Gastroesophageal sphincter (tissue), 4 donors: ENCODE data around the gene GNGT1. TPM values are rescaled to one million over a fixed set of nuclear protein-coding genes. Genes with fewer than 3 reads are reported as not detected.
A peak's percentile ranks its signal among the peaks of the same experiment; 100 is the strongest.

ENCODE experiments used
- ATAC-seq: fragments of 150-250 bp; one replicate; pipeline ENCODE4 v1.9.1; 2016; ENCODE audit warnings: mild to moderate bottlenecking, moderate library complexity
- H3K27ac ChIP-seq, 4 donors: fragments of 200-600 bp; sonication (generic) in 3 of 4; 1 replicate in 3 of 4; 2 replicates in 1 of 4; pipeline ENCODE4 v1.5.1; 2016 to 2019
- H3K27me3 ChIP-seq: fragments of 200-600 bp; sonication (generic); one replicate; pipeline ENCODE4 v1.5.1; 2019
- H3K36me3 ChIP-seq, 2 donors: fragments of 200-600 bp; sonication (generic); one replicate each; pipeline ENCODE4 v1.5.1; 2019; ENCODE audit warnings: control low read depth in 1 of 2
- H3K4me1 ChIP-seq, 3 donors: fragments of 200-600 bp; sonication (generic); 1 replicate in 2 of 3; 2 replicates in 1 of 3; pipeline ENCODE4 v1.5.1; 2016 to 2019; ENCODE audit warnings: control low read depth in 2 of 3
- H3K4me3 ChIP-seq, 2 donors: fragments of 200-600 bp; sonication (generic); one replicate each; pipeline ENCODE4 v1.5.1; 2019; ENCODE audit warnings: mild to moderate bottlenecking in 1 of 2, moderate library complexity in 1 of 2
- H3K9me3 ChIP-seq, 3 donors: fragments of 200-600 bp; sonication (generic); one replicate each; pipeline ENCODE4 v1.5.1; 2017 to 2019; ENCODE audit warnings: control low read depth in 2 of 3
- EP300 ChIP-seq: sonication (generic); formaldehyde crosslinking; IDR thresholded peaks from one replicate; pipeline ENCODE4 v1.6.1; 2017; ENCODE audit warnings: antibody characterized with exemption, mild to moderate bottlenecking
- POLR2A ChIP-seq, 2 donors: fragments of 450-650 bp; IDR thresholded peaks; one replicate each; pipeline ENCODE4 v1.6.1; 2017; ENCODE audit warnings: antibody characterized with exemption in 2 of 2, mild to moderate bottlenecking in 2 of 2, moderate library complexity in 1 of 2
- POLR2AphosphoS5 ChIP-seq: sonication (generic); formaldehyde crosslinking; IDR thresholded peaks from one replicate; pipeline ENCODE4 v1.6.1; 2017; ENCODE audit warnings: antibody characterized with exemption
- WGBS, 2 donors: methylation state at CpG; one replicate each; pipeline ENCODE4 v1.1.5; 2018; ENCODE audit warnings: low coverage in 1 of 2; 5-methylcytosine and 5-hydroxymethylcytosine counted together
- total RNA-seq, 4 donors: library from RNA; depleted of rRNA; stranded (reverse); fragments of >200 nt; gene quantifications; one replicate each; pipeline ENCODE4 v1.1.0, GENCODE V29; 2016
- TF ChIP-seq, protein P1 (sequence below), 4 experiments: fragments of 200-600 bp in 2 of 4; fragments of 450-650 bp in 2 of 4; sonication (generic) in 1 of 4; IDR thresholded peaks; one replicate each; pipeline ENCODE4 v1.5.1; 2017 to 2019; ENCODE audit warnings: antibody characterized with exemption in 4 of 4, mild to moderate bottlenecking in 2 of 4, moderate library complexity in 2 of 4

GNGT1 gene
- total RNA-seq, 4 donors from 2014 or later = not detected

DNA sequence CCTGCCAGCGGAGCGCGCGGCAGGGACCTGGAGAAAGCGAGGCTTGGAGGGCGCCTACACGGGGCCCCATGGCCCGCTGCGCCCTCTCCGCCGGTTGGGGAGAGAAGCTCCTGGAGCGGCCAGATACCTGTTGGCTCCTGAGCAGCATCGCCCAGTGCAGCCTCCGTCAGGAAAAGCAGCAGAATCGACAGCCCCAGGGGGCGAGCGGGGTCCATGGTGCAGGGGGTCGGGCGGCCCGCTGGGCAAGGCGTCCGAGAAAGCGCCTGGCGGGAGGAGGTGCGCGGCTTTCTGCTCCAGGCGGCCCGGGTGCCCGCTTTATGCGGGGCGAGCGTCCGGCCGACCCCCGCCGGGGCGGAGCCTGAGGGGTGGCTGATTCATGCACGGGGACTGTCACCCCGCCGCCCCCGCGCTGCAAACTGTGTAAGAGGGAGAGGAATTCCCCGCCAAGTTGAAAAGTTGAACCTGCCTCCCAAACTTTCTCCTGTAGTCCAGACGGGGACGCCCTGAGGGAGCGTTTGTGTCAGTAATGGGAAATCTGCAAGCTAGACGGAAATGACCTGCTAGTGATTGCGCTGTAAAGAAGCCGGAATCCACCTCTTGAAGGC lies 15.8 kb upstream of the GNGT1 start, which contains the start of gene TFPI2:
TSS of gene TFPI2 (minus strand) at position 290 of the 605 bp plus-strand sequence. CDS start at position 215, 75 bp downstream.
- TF ChIP-seq POLR2AphosphoS5 = peak; percentile 55
- TF ChIP-seq POLR2A (IDR thresholded peaks at IDR 0.05) = no peak
- H3K9me3 ChIP-seq = no peaks in the 10 kb centered on the region

DNA sequence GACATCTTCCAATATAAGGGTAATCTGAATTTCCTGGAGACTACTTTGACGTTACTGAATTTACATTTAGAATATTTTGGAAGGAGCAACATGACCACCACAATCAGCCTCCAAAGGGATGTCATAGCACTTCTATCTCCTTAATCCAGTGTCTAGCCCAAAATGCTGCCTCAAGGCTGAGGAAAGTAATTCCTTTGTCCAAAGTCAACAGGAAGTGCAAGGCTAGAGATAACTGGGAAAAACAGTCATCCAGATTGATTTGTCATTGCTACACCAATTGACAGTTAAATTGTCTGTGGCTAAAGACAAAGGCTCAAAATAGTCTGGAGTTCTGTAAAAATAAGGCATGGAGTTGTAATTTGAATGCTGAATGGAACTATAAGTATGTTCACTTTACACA lies 11.9 kb upstream of the GNGT1 start:
- Histone ChIP-seq H3K27ac (no peak overlapping the region), H3K9me3 (no peaks in the 10 kb centered on the region), H3K27me3 (peaks cover 20% of the 10 kb centered on the region), H3K36me3 (no peaks in the 10 kb centered on the region), H3K4me1 (peaks cover 0 to 20% (median 5%) of the 10 kb centered on the region in 3 donors), H3K4me3 (no peak overlapping the region)
- TF ChIP-seq EP300 = no peak
- TF ChIP-seq POLR2A (IDR thresholded peaks at IDR 0.05) = no peak
- TF ChIP-seq, protein P1, sequence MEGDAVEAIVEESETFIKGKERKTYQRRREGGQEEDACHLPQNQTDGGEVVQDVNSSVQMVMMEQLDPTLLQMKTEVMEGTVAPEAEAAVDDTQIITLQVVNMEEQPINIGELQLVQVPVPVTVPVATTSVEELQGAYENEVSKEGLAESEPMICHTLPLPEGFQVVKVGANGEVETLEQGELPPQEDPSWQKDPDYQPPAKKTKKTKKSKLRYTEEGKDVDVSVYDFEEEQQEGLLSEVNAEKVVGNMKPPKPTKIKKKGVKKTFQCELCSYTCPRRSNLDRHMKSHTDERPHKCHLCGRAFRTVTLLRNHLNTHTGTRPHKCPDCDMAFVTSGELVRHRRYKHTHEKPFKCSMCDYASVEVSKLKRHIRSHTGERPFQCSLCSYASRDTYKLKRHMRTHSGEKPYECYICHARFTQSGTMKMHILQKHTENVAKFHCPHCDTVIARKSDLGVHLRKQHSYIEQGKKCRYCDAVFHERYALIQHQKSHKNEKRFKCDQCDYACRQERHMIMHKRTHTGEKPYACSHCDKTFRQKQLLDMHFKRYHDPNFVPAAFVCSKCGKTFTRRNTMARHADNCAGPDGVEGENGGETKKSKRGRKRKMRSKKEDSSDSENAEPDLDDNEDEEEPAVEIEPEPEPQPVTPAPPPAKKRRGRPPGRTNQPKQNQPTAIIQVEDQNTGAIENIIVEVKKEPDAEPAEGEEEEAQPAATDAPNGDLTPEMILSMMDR (IDR thresholded peaks at IDR 0.05) = no peak
- TF ChIP-seq POLR2AphosphoS5 = no peak
- ATAC-seq = no peak
- WGBS, 2 donors = 52 to 67% methylated on average over 1 of the region's 1 CpG

More for the DNA sequence above, 15.8 kb upstream of the GNGT1 start, which contains the start of gene TFPI2:
- H3K27ac ChIP-seq = peak within 1 kb of the TSS in 1 of 4 donors; percentile 37
- H3K36me3 ChIP-seq = no peaks in the 10 kb centered on the region
- H3K4me3 ChIP-seq = peak within 1 kb of the TSS; percentile 32 to 56
- peak; percentile 48 for ATAC-seq
- peaks cover 0 to 19% (median 5%) of the 10 kb centered on the region in 3 donors for H3K4me1 ChIP-seq
- peaks cover 27% of the 10 kb centered on the region for H3K27me3 ChIP-seq
- 0 to 3% methylated on average over 5 of the region's 49 CpGs for WGBS, 2 donors

DNA sequence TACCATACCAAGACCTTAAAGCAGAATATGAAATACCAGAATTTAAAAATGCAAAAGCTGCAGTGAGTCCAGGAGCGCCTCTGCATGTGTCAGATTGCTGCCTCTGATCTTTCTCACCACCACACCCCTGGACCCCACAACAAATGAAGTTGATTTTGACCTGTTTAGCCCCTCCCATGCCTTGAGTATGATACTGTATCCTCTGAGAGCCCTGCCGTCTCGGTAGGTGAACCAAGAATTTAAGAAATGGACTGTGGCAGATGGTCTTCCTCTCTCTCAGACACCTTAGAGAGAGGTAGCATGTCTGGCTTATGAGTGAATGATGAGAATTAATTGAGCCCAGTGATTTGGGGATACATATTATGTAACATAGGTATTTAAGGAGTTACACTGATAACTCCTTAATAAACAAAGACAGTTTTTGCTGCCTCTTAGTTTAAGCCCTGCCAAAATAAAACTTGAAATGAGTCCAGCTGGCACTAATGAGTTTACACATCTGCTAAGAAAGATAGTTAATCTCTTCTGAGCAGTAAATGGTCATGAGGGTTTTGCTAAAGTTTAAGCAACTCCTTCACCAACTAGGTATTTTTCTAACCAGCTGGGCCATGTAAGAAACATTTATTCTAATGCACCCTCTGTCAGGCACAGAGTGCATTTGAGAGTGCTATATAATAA lies 11.3 kb upstream of the GNGT1 start:
- peaks cover 15% of the 10 kb centered on the region for H3K27me3 ChIP-seq
- H3K36me3 ChIP-seq = no peaks in the 10 kb centered on the region
- no peak overlapping the region for H3K27ac ChIP-seq
- WGBS, 2 donors = 50 to 100% methylated on average over 1 of the region's 3 CpGs
- no peaks in the 10 kb centered on the region for H3K9me3 ChIP-seq
- peaks cover 0 to 14% (median 5%) of the 10 kb centered on the region in 3 donors for H3K4me1 ChIP-seq
- ATAC-seq = no peak
- TF ChIP-seq POLR2AphosphoS5 (no peak), POLR2A (IDR thresholded peaks at IDR 0.05) (no peak), EP300 (no peak)
- TF ChIP-seq, protein P1 (IDR thresholded peaks at IDR 0.05) = no peak
- H3K4me3 ChIP-seq = no peak overlapping the region

DNA sequence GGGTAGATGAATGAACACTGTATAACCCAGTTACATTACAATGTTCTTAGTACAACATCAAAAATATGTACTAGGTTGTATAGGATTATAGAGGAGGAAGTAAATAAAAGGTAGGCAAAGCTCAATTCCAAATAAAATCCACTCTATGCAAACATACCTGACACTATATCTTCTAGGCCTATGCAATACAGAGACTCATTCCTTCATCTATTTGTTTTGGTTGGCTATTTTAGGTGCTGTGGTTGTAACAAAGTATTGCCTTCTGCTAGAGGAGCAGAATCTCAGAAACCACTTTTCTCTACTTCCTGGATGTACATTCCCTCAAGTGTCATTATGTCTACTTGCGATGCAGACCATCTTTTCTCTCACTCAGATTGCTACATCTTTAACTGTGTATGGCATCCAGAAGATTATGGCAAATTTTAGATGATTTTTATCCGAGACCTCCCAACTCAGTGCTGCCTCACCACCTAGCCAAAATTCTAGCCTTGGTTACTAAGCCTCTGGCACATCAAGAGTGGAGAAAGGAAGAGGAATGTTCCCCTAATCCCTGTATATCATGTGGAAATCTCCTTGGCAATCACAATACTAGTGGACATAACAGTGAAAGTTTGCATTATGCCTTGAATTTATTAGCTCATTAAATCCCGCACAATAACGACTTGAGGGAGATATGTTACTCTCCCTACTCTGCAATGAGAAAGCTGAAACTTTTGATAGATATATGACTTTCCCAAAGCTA lies 10.3 kb upstream of the GNGT1 start:
- H3K36me3 ChIP-seq = no peaks in the 10 kb centered on the region
- H3K4me3 ChIP-seq = no peak overlapping the region
- TF ChIP-seq, protein P1 (IDR thresholded peaks at IDR 0.05) = no peak
- TF ChIP-seq POLR2AphosphoS5 (no peak), EP300 (no peak)
- peaks cover 0 to 7% (median 0%) of the 10 kb centered on the region in 3 donors for H3K4me1 ChIP-seq
- WGBS, 2 donors = 63 to 75% methylated on average over 3 to 4 of the region's 4 CpGs
- H3K27ac ChIP-seq = no peak overlapping the region
- H3K9me3 ChIP-seq = no peaks in the 10 kb centered on the region
- H3K27me3 ChIP-seq = peaks cover 7% of the 10 kb centered on the region
- ATAC-seq = no peak

DNA sequence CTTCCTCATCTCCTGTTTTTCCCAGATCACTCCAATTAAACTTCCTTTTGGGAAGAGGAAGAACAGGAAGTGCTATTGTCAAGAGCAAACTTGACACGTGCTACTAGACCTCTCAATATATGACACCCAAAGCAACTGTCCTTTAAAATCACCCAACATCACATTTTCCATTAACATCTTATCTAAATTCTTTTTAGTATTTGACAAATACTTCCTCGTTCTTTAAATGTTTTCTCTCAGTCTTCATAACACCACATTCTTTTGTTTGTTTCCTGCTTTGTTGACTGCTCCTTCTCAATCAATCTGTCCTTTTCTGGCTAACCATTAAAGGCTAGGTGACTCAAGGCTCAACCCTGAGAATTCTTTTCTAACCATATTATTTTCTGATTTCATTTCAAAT lies 8.7 kb upstream of the GNGT1 start:
- Histone ChIP-seq H3K4me3 (no peak overlapping the region), H3K9me3 (no peaks in the 10 kb centered on the region), H3K27me3 (no peaks in the 10 kb centered on the region), H3K36me3 (no peaks in the 10 kb centered on the region), H3K4me1 (peaks cover 0 to 7% (median 0%) of the 10 kb centered on the region in 3 donors), H3K27ac (no peak overlapping the region)
- TF ChIP-seq, protein P1 (IDR thresholded peaks at IDR 0.05) = no peak
- TF ChIP-seq POLR2A (IDR thresholded peaks at IDR 0.05) = no peak
- TF ChIP-seq EP300 = no peak
- TF ChIP-seq POLR2AphosphoS5 = no peak
- no peak for ATAC-seq
- 65 to 66% methylated on average over 2 of the region's 2 CpGs for WGBS, 2 donors
